GM19025 (cell line): Measurements from ENCODE around the gene REM2.
"Not testable (repeated sequence)": the region's sequence is repeated elsewhere in the genome, so short reads cannot be mapped to it uniquely, and the experiment has no call there.

Experiments used
- ATAC-seq: cut with Tn5 transposase; IDR thresholded peaks from one replicate; pipeline ENCODE4 v1.9.1; 2021; ENCODE audit warnings: mild to moderate bottlenecking, low read depth, moderate library complexity; ENCODE audit not compliant: unreplicated experiment

Gene REM2

DNA sequence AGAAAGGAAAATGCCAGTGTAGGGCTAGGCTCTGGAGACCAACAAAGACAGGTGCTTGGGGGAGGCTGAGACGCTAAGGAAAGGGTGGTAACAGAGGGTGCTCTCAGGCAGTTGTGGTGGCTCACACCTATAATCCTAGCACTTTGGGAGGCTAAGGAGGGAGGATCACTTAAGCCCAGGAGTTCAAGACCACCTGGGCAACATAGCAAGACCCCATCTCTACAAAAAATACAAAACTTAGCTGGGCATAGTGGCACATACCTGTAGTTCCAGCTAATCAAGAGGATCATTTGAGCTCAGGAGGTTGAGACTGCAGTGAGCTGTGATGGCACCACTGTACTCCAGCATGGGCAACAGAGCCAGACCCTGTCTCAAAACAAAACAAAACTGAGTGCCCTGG lies 12.4 kb downstream of the REM2 start:
- no peak for ATAC-seq

- no peak for ATAC-seq
Observed at GRCh38 chr14:22896356-22896755, 13.3 kb downstream of the REM2 start.

- no peak for ATAC-seq
Observed at GRCh38 chr14:22896760-22897159, 13.7 kb downstream of the REM2 start.

- no peak for ATAC-seq
Observed at GRCh38 chr14:22897357-22897756, 14.3 kb downstream of the REM2 start.

DNA sequence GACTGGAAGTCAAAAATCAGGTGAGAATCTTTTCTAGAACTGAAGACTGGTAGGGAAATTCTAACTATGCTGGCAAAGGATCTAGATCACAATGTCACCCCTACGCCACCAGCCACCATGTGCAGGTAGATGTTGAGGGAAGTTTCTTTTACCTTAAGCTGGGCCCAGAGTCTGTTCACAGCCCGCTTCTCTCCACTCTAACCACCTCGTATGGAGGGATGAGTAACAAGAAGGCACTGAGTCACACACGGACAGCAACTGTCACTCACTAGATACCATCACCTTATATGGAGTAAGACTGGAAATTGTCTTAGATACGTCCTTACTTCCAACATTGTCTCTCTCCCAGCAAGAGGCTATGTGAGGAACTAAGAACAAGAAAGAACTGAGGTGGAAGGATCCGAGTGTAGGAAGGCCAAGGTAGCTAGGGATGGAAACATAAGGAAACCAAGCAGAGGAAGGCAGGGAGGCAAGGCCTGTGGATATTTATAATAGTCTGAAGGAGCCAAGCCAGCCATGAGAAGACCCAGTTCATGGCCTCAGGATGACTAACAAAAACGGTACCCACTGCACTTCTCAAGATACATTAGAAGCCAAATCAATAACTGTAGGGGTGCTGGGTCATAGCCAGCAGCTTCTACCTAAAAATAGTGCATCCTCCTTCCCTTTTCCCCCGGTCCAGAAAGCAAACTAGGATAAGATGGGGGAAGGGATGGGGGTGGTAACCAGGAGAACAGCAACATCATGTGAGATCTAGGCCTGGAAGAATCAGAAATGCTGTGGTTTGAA lies 15.5 kb downstream of the REM2 start:
- ATAC-seq = no peak

GRCh38 chr14:22900081-22900799 lies 17.2 kb downstream of the REM2 start:
- ATAC-seq = no peak

DNA sequence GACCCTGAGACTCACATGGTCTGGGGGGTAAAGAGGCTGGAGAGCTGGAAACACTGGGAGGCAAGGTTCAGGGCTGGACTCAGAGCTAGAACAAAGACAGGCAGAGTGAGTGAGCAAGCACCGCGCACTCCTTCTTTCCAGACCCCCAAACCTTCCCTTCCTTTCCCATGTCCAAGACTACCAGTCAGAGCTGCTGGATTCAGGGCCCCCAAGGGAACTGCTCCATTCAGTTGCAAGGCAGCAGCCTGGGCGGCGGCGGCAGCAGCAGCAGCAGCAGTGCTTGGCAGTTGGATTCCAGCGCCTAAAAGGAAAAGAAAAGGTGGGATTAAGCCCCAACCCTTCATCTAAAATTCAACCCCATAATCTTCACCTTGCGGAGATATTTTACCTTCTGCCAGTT lies 18.8 kb downstream of the REM2 start:
- no peak for ATAC-seq

DNA sequence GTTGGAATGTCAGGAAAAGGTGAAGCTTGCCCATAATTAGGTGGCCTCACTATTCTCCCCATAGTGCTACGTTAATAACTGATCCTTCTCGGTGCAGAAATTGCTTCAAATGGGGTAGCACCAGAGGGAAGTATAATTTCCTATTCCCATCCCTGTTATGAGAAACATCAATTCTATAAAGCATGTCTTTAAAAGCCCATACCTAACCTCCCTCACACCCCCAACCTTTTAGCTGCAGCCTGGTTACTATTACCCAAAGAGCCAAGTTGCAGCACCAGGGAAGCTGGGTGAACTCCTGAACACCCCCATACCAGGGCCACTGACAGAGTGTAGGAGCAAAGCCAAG lies 20.7 kb downstream of the REM2 start:
- ATAC-seq = no peak

DNA sequence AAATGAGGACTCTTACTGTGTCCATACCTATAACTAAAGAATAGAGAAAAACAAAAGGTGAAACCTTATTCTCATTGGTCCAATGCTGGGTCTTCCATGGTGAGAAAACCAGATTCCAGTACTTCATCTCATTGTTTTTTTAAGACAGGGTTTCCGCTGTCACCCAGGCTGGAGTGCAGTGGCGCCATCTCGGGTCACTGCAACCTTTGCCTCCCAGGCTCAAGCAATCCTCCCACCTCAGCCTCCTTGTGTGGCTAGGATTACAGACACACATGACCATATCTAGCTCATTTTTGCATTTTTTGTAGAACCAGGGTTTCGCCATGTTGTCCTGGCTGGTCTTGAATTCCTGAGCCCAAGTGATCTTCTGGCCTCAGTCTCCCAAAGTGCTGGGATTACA lies 22.6 kb downstream of the REM2 start:
- ATAC-seq = no peak

- ATAC-seq = no peak
Observed at GRCh38 chr14:22906073-22906472, 23.1 kb downstream of the REM2 start.

- no peak for ATAC-seq
Observed at GRCh38 chr14:22907429-22907828, 24.4 kb downstream of the REM2 start.

DNA sequence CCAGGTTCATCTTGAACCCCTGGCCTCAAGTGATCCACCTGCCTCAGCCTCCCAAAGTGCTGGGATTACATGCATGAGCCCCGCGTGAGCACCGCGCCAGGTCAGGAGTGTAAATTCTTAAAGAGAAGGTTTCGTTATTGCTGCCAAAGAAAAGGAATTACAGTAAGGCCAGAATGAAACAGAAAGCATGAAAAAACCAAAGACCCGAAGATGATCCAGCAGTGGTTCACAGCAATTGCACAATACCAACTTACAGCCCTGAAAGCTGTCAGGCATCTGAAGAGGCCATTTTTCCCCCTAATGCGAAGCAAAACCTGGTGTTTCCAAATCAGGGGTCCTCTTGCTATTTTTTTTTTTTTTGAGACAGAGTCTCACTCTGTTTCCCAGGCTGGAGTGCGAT lies 25.6 kb downstream of the REM2 start:
- ATAC-seq = no peak

DNA sequence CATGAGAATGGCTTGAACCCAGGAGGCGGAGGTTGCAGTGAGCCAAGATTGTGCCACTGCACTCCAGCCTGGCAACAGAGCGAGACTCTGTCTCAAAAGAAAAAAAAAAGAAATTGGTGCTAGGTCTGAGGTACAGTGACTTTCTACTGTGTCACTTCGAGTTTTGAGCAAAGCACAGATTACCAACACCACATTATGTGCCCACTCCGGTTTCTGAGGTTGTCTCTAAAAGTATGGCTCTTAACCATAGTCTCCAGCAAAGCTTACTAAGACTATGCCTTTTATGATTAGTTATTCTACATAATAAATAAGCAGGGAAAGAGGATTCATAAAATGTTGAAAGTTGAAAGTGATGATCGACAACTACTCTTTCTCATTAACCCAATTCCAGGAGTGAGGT lies 27.9 kb downstream of the REM2 start:
- no peak for ATAC-seq

DNA sequence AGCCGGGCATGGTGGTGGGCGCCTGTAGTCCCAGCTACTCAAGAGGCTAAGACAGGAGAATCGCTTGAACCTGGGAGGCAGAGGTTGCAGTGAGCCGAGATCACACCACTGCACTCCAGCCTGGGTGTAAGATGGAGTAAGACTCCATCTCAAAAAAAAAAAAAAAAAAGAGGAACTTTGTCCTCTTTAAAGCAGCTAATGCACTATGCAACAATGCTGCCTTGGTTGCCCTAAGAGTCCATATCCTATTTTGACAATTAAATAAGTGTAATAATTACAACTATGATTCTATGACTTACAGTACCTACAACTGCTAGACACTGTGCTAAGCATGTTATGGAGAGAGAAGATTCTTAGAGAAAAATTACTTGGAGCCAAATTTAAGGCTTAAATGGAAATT lies 31.8 kb downstream of the REM2 start:
- not testable (repeated sequence) for ATAC-seq

DNA sequence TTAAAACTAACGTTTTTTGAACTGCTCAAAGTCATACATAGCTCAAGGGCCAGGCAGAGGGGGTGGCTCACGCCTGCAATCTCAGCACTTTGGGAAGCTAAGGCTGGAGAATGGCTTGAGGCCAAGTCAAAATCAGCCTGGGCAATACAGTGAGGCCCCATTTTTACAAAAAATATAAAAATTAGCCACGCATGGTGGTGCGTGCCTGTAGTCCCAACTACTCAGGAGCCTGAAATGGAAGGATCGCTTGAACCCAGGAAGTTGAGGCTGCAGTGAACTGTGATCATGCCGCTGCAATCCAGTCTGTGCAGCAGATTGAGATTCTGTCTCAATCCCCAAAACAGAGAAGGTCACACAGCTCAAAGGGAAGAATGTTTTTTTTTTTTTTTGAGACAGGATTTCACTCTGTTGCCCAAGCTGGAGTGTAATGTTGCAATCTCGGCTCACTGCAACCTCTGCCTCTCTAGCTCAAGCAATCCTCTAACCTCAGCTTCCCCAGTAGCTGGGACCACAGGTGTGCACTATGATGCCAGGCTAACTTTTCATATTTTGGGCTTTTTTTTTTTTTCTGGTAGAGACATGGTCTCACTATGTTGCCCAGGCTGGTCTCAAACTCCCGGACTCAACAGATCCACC lies 33.0 kb downstream of the REM2 start:
- ATAC-seq = no peak

DNA sequence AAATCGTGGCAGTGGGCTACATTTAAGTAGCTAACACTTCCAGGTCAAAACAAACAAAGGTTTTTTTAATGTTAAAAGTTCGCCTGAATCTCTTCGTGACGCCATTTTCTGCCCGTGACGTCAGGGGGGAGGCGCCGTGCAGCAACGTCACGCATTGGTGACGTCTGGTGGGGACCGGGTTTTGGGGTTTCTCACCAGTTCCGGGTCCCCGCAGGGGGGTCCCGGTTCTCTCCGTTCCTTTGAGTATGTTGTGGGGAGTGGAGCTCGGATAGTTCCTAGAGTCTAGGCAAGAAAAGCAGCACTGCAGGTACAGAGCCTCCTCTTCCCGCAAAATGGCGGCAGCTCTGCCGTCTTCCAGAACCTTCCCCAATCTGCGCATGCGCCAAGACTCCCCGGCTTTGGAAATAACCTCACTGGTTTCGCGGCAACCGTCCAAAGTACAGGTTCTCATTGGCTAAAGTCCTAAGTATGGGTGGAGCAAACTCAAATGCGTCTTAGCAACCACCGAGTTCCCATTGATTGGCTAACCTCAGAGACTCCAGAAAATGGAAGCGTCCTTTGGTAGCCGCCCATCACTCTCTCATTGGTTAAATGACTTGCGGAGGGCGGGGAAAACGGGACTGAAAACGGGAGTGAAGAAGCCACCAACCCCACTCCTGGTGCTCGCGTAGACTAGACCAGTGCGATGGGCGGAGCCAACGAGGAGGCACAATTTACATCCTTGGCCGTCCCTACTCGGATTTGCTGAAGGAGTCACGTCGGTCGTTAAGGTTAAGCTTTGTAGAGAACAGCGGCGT lies 36.0 kb downstream of the REM2 start, which contains the start of gene RBM23:
TSS of gene RBM23 (minus strand) at position 346 of the 797 bp plus-strand sequence.
- ATAC-seq = peak; percentile 93

GRCh38 chr14:22919601-22919921 lies 36.5 kb downstream of the REM2 start:
- ATAC-seq = peak; percentile 6

- ATAC-seq = no peak
Observed at GRCh38 chr14:22920697-22921096, 37.7 kb downstream of the REM2 start.

- no peak for ATAC-seq
Observed at GRCh38 chr14:22922294-22922693, 39.3 kb downstream of the REM2 start.

- no peak for ATAC-seq
Observed at GRCh38 chr14:22923746-22924145, 40.7 kb downstream of the REM2 start.

GRCh38 chr14:22925513-22925912 lies 42.5 kb downstream of the REM2 start:
- ATAC-seq = no peak
